Mononuclear cell (primary cell): ENCODE data around the gene MUC2. TPM values are rescaled to one million over a fixed set of nuclear protein-coding genes. Genes with fewer than 3 reads are reported as not detected.

Source experiments
- H3K27me3 ChIP-seq: 2 replicates; pipeline ENCODE4 v1.6.0; 2011; ENCODE audit warnings: low read length, control low read depth; ENCODE audit not compliant: insufficient read depth
- H3K4me1 ChIP-seq: 2 replicates; pipeline ENCODE4 v1.5.1; 2011; ENCODE audit warnings: mild to moderate bottlenecking, low read length, control low read depth; ENCODE audit not compliant: insufficient read depth
- H3K4me3 ChIP-seq: 2 replicates; pipeline ENCODE4 v1.5.1; 2011; ENCODE audit warnings: mild to moderate bottlenecking, low read length, moderate library complexity
- H3K9me3 ChIP-seq: 2 replicates; pipeline ENCODE4 v1.5.1; 2011; ENCODE audit warnings: low read depth, mild to moderate bottlenecking, control low read depth, low read length
- total RNA-seq: library from RNA; depleted of rRNA; stranded (reverse); fragments of >200 nt; gene quantifications from one replicate; pipeline ENCODE4 v1.2.3, GENCODE V29; 2012

MUC2 gene
- total RNA-seq, 1 donor, result not detected

DNA sequence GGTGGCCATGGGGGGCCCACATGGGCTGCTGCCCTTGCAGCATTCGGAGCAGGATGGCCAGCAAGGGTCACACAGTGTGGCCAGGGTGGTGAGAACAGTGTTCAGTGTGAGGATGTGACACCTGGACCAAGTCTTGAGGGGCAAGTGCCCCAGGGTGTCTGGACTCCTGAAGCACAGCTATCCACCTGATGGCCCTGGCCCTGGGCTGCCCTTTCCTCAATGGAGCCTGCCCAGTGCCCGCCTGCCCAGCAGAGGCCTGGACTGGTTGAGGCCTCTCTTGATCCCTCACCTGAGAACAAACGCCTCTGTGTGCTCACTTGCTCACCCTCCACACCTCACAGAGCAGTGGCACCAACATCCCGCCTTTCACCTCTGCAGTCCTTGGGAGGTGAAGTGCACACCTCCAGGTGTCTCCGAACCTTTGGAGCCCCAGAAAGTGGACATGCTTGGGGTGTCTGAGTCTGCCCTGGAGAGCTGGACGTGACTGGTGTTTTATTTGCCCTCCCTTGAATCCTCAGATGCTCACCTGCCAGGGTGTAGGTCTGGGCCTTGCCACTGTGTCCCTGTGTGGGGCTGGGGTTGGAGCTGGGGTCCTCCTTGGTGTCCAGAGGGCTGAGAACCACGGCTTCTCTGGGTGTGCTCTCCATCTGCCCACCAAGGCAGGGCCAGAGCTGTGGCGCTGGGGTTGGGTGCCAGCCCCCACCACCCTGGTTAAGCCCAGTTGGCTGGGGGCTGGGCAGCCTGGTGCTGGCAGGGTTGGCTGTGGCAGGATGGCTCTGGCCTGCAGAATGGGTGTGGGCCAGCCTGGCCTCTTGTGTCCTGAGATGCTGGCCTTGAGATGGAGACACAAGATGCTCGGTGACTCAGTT is 3.8 kb upstream of the MUC2 start:
- H3K4me3 ChIP-seq, result no peak overlapping the region
- H3K9me3 ChIP-seq, result no peaks in the 10 kb centered on the region
- H3K4me1 ChIP-seq, result no peaks in the 10 kb centered on the region
- no peaks in the 10 kb centered on the region for H3K27me3 ChIP-seq

DNA sequence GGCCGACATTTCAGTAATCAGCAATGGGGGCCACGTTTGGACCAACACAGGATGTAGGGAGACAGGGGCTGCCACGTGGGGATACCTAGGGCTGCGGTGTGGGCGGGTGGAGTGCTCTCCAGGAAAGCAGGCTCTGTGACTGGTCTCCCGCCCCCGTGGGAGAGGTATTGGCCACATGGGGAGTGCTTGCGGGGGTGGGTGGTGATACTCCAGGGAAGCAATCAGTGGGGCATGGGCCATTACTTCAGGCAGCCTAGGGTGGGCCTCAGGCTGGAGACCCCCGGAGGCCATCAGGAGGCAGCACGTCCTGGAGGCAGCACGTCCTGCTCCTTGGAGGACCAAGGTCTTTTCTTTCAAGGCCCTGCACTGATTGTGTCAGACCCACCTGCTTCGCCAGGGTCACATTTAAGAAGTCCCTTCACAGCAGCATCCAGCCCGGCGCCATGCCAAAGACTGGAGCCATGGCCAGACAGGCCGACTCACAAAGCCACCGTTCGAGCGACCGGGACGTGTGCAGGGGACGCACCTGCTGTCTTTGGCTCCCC is 3.0 kb upstream of the MUC2 start:
- no peaks in the 10 kb centered on the region for H3K27me3 ChIP-seq
- H3K4me3 ChIP-seq, result no peak overlapping the region
- no peaks in the 10 kb centered on the region for H3K9me3 ChIP-seq
- H3K4me1 ChIP-seq, result no peaks in the 10 kb centered on the region

DNA sequence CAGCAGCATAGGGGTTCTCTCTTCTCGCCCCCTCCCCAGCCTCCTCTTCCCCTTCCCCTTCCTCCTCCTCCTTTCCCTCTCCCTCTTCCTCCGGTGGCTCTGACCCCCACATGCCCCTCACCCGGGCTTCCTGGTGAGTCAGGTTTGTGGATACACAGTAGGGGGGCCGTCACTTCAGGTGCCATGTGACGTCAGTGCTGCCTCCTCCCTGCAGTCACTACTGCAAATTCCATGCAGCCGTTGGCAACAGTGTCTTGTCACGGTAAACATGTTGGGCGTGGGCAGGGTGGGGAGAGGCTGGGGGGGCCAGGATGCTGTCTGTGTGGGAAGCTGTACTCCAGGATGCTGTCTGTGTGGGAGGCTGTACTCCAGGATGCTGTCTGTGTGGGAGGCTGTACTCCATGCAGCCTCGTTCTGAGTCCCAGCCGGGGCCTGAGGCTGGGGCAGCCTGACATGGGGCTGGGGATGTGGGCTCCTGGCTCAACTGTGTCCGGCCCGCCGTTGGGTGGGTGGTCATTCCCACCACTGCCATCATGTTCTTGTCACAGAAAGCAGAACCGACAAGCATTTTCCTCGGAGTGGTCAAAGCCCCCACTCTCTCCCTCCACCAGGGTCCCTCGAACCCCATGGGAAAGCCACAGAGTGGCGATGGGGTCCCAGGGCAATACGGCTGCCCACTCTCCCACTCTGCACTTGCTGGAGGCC is 2.4 kb upstream of the MUC2 start:
- H3K27me3 ChIP-seq, result no peaks in the 10 kb centered on the region
- no peaks in the 10 kb centered on the region for H3K9me3 ChIP-seq
- H3K4me3 ChIP-seq, result no peak overlapping the region
- no peaks in the 10 kb centered on the region for H3K4me1 ChIP-seq

DNA sequence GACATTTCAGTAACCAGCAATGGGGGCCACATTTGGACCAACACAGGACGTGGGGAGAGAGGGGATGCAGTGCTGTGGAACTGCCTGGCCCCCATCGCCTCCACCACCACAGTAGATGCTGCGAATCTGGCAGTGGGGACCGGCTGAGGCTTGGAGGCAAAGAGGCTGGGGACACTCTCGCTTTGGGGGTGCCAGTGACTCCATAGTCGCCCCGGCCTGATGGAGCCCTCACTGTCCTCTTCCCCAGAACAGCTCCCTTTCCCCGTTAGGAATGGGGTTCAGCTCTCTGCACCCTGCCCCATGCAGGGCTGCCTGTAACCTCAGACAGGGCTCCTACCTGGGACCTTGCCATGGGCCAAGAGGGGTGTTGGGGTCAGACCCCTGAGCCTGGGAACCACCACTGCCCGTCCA is 1.8 kb upstream of the MUC2 start:
- Histone ChIP-seq H3K9me3 (no peaks in the 10 kb centered on the region), H3K27me3 (no peaks in the 10 kb centered on the region), H3K4me3 (no peak overlapping the region)

DNA sequence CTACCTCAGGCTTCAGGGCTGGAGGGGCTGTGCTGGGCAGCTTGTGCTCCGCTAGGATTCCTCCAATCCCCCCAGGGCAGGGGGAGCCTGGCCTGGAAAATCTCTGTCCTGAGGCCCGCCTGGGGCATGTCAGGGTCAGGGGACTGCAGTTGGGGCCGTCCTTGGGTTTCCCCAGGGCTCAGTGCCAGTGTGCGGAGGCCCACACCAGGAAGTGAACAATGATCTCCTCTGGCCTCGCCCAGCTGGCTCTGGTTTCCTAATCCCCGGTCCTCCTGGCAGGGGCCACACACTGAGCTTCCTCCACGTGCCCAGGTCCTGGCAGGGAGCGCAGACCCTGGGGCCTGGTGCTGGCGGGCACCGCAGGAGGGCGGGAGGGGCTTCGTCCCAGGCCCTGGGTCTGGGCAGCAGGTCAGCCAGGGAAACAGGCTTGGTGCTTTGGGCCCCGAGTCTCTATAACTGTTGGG is 1.4 kb upstream of the MUC2 start:
- Histone ChIP-seq H3K4me1 (no peaks in the 10 kb centered on the region), H3K4me3 (no peak overlapping the region), H3K9me3 (no peaks in the 10 kb centered on the region), H3K27me3 (no peaks in the 10 kb centered on the region)

More for the DNA sequence above, 1.8 kb upstream of the MUC2 start:
- H3K4me1 ChIP-seq, result no peaks in the 10 kb centered on the region

DNA sequence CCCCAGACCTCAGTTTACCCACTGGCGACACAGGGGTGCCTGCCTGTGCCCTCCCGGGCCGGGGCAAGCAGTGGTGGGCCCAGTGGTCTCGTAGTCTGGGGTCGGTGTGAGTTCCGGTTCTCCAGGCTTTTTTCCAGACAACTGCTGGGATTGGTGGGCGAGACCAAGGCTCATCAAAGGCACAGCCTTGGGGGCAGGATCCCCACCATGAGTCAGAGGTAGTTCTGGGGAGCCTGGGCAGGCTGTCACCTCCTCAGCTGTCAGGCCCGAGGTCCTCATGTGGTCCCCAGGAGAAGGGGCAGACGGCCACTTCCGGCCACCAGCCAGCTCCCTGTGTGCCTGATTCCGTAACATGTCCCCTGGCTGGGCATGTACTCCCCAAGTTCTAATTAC is 827 bp upstream of the MUC2 start:
- no peaks in the 10 kb centered on the region for H3K27me3 ChIP-seq

DNA sequence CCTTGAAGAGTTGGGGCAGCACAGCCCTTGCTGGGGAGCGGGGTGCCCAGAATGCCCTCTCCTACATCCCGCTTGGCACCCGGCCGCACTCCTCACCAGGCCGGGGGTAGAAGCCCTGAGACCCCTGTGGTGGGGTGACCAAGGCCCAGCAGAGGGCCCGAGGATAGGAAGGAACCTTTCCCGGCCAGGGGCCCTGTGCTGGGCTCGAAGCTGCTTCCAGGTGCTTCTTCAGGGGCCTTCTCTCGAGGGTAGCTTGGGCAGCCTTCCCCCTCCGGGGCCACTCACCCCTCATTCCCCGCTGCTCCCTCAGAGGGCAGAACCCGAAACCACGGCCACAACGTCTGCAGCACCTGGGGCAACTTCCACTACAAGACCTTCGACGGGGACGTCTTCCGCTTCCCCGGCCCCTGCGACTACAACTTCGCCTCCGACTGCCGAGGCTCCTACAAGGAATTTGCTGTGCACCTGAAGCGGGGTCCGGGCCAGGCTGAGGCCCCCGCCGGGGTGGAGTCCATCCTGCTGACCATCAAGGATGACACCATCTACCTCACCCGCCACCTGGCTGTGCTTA is 752 bp downstream of the MUC2 start:
- no peak overlapping the region for H3K4me3 ChIP-seq
- no peaks in the 10 kb centered on the region for H3K9me3 ChIP-seq
- no peaks in the 10 kb centered on the region for H3K4me1 ChIP-seq
- H3K27me3 ChIP-seq, result no peaks in the 10 kb centered on the region

More for the DNA sequence above, 827 bp upstream of the MUC2 start:
- no peak overlapping the region for H3K4me3 ChIP-seq
- no peaks in the 10 kb centered on the region for H3K9me3 ChIP-seq
- no peaks in the 10 kb centered on the region for H3K4me1 ChIP-seq

DNA sequence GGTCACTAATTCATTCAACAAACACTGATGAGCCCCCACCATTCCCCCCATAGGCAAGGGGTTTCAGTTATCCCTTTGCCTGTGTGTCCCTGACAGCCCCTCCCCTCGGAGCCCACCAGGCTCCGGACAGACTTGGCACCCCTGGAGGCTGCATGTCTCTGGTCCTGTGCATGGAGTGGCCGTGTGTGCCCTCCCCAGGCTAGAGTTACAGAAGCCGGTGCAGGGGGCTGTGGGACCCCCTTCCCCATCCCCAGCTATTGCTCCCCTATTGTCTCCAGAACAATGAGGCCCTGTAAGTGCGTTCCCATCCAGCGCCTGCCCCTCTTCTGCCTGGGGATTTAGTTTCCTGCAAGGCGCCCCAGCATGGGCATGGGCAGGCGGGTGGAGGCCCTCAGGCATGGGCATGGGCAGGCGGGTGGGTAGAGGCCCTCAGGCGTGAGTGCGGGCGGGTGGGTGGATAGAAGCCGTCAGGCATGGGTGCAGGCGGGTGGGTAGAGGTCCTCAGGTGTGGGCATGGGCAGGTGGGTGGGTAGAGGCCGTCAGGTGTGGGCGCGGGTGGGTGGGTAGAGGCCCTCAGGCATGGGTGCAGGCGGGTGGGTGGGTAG is 1.5 kb downstream of the MUC2 start:
- H3K9me3 ChIP-seq, result no peaks in the 10 kb centered on the region
- H3K27me3 ChIP-seq, result no peaks in the 10 kb centered on the region
- H3K4me3 ChIP-seq, result no peak overlapping the region
- no peaks in the 10 kb centered on the region for H3K4me1 ChIP-seq

DNA sequence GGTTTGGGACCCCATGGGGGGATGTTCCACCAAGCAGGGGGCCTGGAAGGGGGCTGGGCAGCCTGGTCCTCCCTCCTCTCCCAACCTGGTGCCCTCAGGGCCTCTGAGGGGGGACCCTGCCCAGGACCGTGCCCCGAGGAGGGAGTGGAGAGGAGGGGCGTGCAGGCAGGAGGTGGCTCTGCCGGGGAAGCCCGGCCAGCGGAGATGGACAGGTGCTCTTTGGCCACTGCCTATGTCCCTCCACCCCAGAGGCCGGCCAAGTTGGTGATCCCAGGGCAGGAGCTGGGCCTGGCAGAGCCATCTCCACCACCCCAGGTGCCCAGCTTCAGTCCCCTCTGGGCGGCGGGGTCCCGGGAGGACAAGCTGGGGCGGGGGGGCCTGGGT is 2.4 kb downstream of the MUC2 start:
- H3K9me3 ChIP-seq, result no peaks in the 10 kb centered on the region
- H3K4me1 ChIP-seq, result no peaks in the 10 kb centered on the region
- H3K4me3 ChIP-seq, result no peak overlapping the region
- no peaks in the 10 kb centered on the region for H3K27me3 ChIP-seq

DNA sequence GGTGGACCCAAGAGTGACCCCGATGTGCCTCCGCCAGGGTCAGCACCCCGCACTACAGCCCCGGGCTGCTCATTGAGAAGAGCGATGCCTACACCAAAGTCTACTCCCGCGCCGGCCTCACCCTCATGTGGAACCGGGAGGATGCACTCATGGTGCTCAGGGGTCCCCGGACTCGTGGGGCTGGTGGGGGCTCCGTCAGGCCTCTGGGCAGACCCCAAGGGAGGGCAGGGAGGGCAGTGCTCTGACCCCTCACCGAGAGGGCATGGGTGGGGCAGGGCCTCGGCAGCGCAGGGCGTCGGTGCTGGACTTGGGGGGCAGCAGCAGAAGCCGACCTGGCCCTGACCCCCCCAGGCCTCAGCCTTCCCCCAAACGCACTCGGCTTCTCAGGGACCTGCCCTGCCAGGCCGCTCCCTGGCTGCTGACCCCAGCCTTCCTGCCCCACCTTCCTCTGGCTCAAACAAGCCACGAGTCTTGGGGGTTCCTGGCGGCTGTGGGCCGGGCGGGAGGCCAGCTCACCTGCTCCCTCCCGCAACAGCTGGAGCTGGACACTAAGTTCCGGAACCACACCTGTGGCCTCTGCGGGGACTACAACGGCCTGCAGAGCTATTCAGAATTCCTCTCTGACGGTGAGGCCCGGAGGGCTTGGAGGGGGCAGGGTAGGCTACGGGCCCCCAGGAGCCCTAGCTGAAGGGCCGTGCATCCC is 2.9 kb downstream of the MUC2 start:
- H3K4me1 ChIP-seq, result no peaks in the 10 kb centered on the region
- H3K4me3 ChIP-seq, result no peak overlapping the region
- no peaks in the 10 kb centered on the region for H3K9me3 ChIP-seq
- H3K27me3 ChIP-seq, result no peaks in the 10 kb centered on the region

DNA sequence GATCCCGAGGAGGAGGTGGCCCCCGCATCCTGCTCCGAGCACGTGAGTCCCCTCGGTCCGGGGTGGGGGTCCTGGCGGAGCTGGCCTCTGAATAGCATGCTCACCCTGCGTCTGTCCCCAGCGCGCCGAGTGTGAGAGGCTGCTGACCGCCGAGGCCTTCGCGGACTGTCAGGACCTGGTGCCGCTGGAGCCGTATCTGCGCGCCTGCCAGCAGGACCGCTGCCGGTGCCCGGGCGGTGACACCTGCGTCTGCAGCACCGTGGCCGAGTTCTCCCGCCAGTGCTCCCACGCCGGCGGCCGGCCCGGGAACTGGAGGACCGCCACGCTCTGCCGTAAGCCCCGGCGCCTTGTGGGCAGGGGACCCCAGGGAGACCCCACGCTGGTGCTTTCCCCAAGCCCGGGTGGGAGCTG is 3.5 kb downstream of the MUC2 start:
- H3K9me3 ChIP-seq, result no peaks in the 10 kb centered on the region
- H3K27me3 ChIP-seq, result no peaks in the 10 kb centered on the region
- H3K4me1 ChIP-seq, result no peaks in the 10 kb centered on the region
- no peak overlapping the region for H3K4me3 ChIP-seq

DNA sequence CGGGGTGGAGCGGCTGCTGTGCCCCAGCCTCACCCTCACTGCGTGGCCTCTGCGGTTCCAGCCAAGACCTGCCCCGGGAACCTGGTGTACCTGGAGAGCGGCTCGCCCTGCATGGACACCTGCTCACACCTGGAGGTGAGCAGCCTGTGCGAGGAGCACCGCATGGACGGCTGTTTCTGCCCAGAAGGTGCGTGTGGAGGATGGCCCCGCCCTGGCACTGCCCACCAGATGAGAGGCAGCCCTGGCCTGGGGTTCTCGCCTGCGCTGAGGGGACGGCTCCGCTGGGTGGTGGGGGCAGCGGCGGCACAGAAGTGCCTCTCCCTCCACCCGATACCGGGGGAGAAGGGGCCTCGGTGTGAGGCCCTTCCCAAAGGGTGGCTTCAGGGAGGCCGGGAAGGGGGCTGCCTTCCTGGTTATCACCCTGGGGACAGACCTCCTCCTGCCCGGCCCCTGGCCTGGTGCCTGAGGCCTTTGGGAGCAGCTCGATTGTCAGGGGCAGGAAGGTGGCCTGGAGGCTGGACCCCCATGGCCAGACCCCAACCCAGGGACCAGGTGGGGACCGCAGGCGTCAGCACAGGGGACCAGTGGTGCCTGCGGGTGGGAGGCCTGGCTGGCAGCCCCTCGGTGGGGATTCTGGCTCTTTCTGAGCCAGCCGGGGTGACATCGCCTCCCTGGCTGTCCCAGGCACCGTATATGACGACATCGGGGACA is 7.1 kb downstream of the MUC2 start:
- H3K4me1 ChIP-seq, result no peaks in the 10 kb centered on the region
- H3K4me3 ChIP-seq, result no peak overlapping the region
- no peaks in the 10 kb centered on the region for H3K9me3 ChIP-seq
- H3K27me3 ChIP-seq, result no peaks in the 10 kb centered on the region

DNA sequence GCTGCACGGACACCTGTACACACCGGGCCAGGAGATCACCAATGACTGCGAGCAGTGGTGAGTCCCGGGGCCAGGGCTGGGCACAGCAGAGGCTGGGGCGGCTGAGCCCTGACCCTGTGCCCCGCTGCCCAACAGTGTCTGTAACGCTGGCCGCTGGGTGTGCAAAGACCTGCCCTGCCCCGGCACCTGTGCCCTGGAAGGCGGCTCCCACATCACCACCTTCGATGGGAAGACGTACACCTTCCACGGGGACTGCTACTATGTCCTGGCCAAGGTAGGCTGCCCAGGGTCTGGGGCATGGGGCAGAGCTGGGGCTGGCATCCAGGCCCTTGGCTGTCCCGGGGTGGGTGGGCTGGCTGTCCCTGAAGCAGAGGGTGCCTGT is 7.7 kb downstream of the MUC2 start:
- Histone ChIP-seq H3K9me3 (no peaks in the 10 kb centered on the region), H3K4me3 (no peak overlapping the region), H3K27me3 (no peaks in the 10 kb centered on the region), H3K4me1 (no peaks in the 10 kb centered on the region)
